ENCODE measurements around the gene DCANP1.

DNA sequence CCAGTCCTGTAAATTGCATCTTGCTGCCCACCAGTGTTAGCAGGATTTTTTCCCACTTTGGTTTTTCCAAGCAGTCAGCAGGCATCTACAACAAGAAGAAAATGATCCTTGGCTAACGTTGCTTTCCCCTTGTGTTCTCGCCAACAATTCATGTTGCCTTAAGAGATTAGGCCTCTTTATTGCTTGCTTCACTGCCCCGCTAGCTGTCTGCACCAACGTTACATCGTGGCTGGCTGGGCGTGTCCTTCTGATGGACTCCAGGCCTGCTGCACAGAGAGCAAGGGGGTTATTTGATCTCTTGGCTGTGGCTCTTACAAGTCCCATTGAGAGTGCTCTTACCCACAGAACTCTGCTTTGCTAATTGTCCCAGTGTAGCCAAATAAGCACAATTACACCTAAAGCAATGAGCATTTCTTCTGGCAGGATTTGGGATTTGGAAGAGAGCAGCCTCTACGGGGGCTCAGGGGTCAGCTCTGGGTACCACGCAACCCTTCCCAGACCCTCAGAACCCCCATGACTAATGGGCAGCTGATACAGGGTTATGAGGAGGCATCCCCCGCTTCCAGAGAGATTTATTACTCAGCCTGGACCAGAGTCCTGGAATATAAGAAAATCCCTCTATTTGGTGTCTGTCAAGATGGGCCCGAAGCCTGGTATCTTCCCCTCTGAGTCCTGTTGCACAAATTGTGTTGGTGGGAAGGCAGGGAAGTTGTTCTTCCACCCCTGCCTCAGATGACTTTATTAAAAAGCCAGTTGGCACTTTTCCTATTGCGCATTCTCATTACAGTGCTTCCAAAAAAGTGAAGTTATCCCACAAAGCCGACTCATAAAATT is 17.6 kb downstream of the DCANP1 start:
- TF ChIP-seq CTCF (IDR thresholded peaks at IDR 0.05; ENCODE audit: insufficient read depth, low read length): no peak
- no peak for TF ChIP-seq SPI1 (IDR thresholded peaks at IDR 0.05; ENCODE audit: borderline replicate concordance, low read depth)
- TF ChIP-seq GABPA (IDR thresholded peaks at IDR 0.05; ENCODE audit: low read depth): no peak
- TF ChIP-seq, protein P1, sequence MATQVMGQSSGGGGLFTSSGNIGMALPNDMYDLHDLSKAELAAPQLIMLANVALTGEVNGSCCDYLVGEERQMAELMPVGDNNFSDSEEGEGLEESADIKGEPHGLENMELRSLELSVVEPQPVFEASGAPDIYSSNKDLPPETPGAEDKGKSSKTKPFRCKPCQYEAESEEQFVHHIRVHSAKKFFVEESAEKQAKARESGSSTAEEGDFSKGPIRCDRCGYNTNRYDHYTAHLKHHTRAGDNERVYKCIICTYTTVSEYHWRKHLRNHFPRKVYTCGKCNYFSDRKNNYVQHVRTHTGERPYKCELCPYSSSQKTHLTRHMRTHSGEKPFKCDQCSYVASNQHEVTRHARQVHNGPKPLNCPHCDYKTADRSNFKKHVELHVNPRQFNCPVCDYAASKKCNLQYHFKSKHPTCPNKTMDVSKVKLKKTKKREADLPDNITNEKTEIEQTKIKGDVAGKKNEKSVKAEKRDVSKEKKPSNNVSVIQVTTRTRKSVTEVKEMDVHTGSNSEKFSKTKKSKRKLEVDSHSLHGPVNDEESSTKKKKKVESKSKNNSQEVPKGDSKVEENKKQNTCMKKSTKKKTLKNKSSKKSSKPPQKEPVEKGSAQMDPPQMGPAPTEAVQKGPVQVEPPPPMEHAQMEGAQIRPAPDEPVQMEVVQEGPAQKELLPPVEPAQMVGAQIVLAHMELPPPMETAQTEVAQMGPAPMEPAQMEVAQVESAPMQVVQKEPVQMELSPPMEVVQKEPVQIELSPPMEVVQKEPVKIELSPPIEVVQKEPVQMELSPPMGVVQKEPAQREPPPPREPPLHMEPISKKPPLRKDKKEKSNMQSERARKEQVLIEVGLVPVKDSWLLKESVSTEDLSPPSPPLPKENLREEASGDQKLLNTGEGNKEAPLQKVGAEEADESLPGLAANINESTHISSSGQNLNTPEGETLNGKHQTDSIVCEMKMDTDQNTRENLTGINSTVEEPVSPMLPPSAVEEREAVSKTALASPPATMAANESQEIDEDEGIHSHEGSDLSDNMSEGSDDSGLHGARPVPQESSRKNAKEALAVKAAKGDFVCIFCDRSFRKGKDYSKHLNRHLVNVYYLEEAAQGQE (IDR thresholded peaks at IDR 0.05; ENCODE audit: insufficient replicate concordance, low read depth): no peak
- TF ChIP-seq POLR2AphosphoS5 (IDR thresholded peaks at IDR 0.05; ENCODE audit: low read depth): no peak

All from HL-60 (cell line).